Muscle layer of duodenum (tissue), 2 donors: ENCODE measurements around the gene CYP2D6.

Experiments
- H3K27ac ChIP-seq: one replicate; pipeline ENCODE4 v1.7.0; 2013; ENCODE audit warnings: mild to moderate bottlenecking, low read length
- H3K27me3 ChIP-seq: one replicate; pipeline ENCODE4 v1.7.0; 2013; ENCODE audit warnings: low read depth, mild to moderate bottlenecking, control low read depth, low read length
- H3K36me3 ChIP-seq, 2 donors: one replicate each; pipeline ENCODE4 v1.7.0; 2013; ENCODE audit warnings: low read length in 2 of 2, control low read depth in 1 of 2, mild to moderate bottlenecking in 1 of 2; ENCODE audit not compliant: insufficient read depth in 2 of 2, control insufficient read depth in 1 of 2
- H3K4me1 ChIP-seq, 2 donors: one replicate each; pipeline ENCODE4 v1.7.0; 2013; ENCODE audit warnings: low read length in 2 of 2, mild to moderate bottlenecking in 2 of 2, control low read depth in 1 of 2, moderate library complexity in 1 of 2; ENCODE audit not compliant: insufficient read depth in 2 of 2, control insufficient read depth in 1 of 2
- H3K4me3 ChIP-seq, 2 donors: one replicate each; pipeline ENCODE4 v1.7.0; 2013; ENCODE audit warnings: low read length in 2 of 2, low read depth in 1 of 2, mild to moderate bottlenecking in 1 of 2
- H3K9me3 ChIP-seq, 2 donors: one replicate each; pipeline ENCODE4 v1.7.0; 2013; ENCODE audit warnings: low read length in 2 of 2, control low read depth in 1 of 2, mild to moderate bottlenecking in 1 of 2; ENCODE audit not compliant: control insufficient read depth in 1 of 2
- donor health status: healthy.

Gene CYP2D6

GRCh38 chr22:42076764-42077485 lies 53.7 kb downstream of the CYP2D6 start:
- H3K4me3 ChIP-seq = no peak overlapping the region
- H3K9me3 ChIP-seq = no peaks in the 10 kb centered on the region
- peaks cover 12 to 33% of the 10 kb centered on the region in 2 donors for H3K4me1 ChIP-seq
- H3K27me3 ChIP-seq = no peaks in the 10 kb centered on the region
- no peak overlapping the region for H3K27ac ChIP-seq
- peaks cover 0 to 23% of the 10 kb centered on the region in 2 donors for H3K36me3 ChIP-seq
